Measurements from ENCODE around the gene ZFHX2.

ZFHX2 gene

GRCh38 chr14:23546450-23547035 is 5.0 kb downstream of the ZFHX2 start:
- Histone ChIP-seq H3K27me3 (ENCODE audit: insufficient read depth, poor library complexity, severe bottlenecking) (peaks cover 5% of the 10 kb centered on the region), H3K4me1 (ENCODE audit: insufficient read depth, poor library complexity, severe bottlenecking) (no peaks in the 10 kb centered on the region)

GRCh38 chr14:23545740-23546365 is 5.7 kb downstream of the ZFHX2 start:
- peaks cover 5% of the 10 kb centered on the region for H3K27me3 ChIP-seq (ENCODE audit: insufficient read depth, poor library complexity, severe bottlenecking)
- H3K9me3 ChIP-seq (ENCODE audit: severe bottlenecking): no peaks in the 10 kb centered on the region
- ATAC-seq (ENCODE audit: low read depth): no peak
- no peaks in the 10 kb centered on the region for H3K4me1 ChIP-seq (ENCODE audit: insufficient read depth, poor library complexity, severe bottlenecking)
- no peak overlapping the region for H3K4me3 ChIP-seq (ENCODE audit: severe bottlenecking)
- DNase-seq (ENCODE audit: low spot score): no peak
- TF ChIP-seq, protein P1, sequence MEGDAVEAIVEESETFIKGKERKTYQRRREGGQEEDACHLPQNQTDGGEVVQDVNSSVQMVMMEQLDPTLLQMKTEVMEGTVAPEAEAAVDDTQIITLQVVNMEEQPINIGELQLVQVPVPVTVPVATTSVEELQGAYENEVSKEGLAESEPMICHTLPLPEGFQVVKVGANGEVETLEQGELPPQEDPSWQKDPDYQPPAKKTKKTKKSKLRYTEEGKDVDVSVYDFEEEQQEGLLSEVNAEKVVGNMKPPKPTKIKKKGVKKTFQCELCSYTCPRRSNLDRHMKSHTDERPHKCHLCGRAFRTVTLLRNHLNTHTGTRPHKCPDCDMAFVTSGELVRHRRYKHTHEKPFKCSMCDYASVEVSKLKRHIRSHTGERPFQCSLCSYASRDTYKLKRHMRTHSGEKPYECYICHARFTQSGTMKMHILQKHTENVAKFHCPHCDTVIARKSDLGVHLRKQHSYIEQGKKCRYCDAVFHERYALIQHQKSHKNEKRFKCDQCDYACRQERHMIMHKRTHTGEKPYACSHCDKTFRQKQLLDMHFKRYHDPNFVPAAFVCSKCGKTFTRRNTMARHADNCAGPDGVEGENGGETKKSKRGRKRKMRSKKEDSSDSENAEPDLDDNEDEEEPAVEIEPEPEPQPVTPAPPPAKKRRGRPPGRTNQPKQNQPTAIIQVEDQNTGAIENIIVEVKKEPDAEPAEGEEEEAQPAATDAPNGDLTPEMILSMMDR (IDR thresholded peaks at IDR 0.05; ENCODE audit: poor library complexity, severe bottlenecking): no peak
- H3K36me3 ChIP-seq (ENCODE audit: low read depth): no peaks in the 10 kb centered on the region
- no peak overlapping the region for H3K27ac ChIP-seq (ENCODE audit: poor library complexity, severe bottlenecking)

More at GRCh38 chr14:23546450-23547035, 5.0 kb downstream of the ZFHX2 start:
- TF ChIP-seq, protein P1 (IDR thresholded peaks at IDR 0.05; ENCODE audit: poor library complexity, severe bottlenecking): no peak
- DNase-seq (ENCODE audit: low spot score) (no peak), ATAC-seq (ENCODE audit: low read depth) (no peak)
- no peaks in the 10 kb centered on the region for H3K9me3 ChIP-seq (ENCODE audit: severe bottlenecking)
- no peaks in the 10 kb centered on the region for H3K36me3 ChIP-seq (ENCODE audit: low read depth)
- H3K4me3 ChIP-seq (ENCODE audit: severe bottlenecking): no peak overlapping the region
- H3K27ac ChIP-seq (ENCODE audit: poor library complexity, severe bottlenecking): no peak overlapping the region

GRCh38 chr14:23544511-23545447 is 6.8 kb downstream of the ZFHX2 start:
- DNase-seq (ENCODE audit: low spot score): no peak
- ATAC-seq (ENCODE audit: low read depth): no peak
- no peak overlapping the region for H3K27ac ChIP-seq (ENCODE audit: poor library complexity, severe bottlenecking)
- H3K4me3 ChIP-seq (ENCODE audit: severe bottlenecking): no peak overlapping the region
- TF ChIP-seq, protein P1 (IDR thresholded peaks at IDR 0.05; ENCODE audit: poor library complexity, severe bottlenecking): no peak
- peaks cover under 1% of the 10 kb centered on the region for H3K27me3 ChIP-seq (ENCODE audit: insufficient read depth, poor library complexity, severe bottlenecking)
- no peaks in the 10 kb centered on the region for H3K4me1 ChIP-seq (ENCODE audit: insufficient read depth, poor library complexity, severe bottlenecking)
- no peaks in the 10 kb centered on the region for H3K9me3 ChIP-seq (ENCODE audit: severe bottlenecking)
- H3K36me3 ChIP-seq (ENCODE audit: low read depth): no peaks in the 10 kb centered on the region

- H3K36me3 ChIP-seq (ENCODE audit: low read depth): no peaks in the 10 kb centered on the region
- ATAC-seq (ENCODE audit: low read depth) (no peak), DNase-seq (ENCODE audit: low spot score) (no peak)
- no peaks in the 10 kb centered on the region for H3K9me3 ChIP-seq (ENCODE audit: severe bottlenecking)
- no peak overlapping the region for H3K4me3 ChIP-seq (ENCODE audit: severe bottlenecking)
- TF ChIP-seq, protein P1 (IDR thresholded peaks at IDR 0.05; ENCODE audit: poor library complexity, severe bottlenecking): no peak
- no peak overlapping the region for H3K27ac ChIP-seq (ENCODE audit: poor library complexity, severe bottlenecking)
- H3K27me3 ChIP-seq (ENCODE audit: insufficient read depth, poor library complexity, severe bottlenecking): no peaks in the 10 kb centered on the region
- no peaks in the 10 kb centered on the region for H3K4me1 ChIP-seq (ENCODE audit: insufficient read depth, poor library complexity, severe bottlenecking)
Measured at GRCh38 chr14:23543403-23543802, 8.2 kb downstream of the ZFHX2 start.
